Gastroesophageal sphincter (tissue), 4 donors: ENCODE results near the gene USP46. TPM values are rescaled to one million over a fixed set of nuclear protein-coding genes. Genes with fewer than 3 reads are reported as not detected.

Experiments used
- ATAC-seq: fragments of 150-250 bp; one replicate; pipeline ENCODE4 v1.9.1; 2016; ENCODE audit warnings: mild to moderate bottlenecking, moderate library complexity
- H3K27ac ChIP-seq, 4 donors: fragments of 200-600 bp; sonication (generic) in 3 of 4; 1 replicate in 3 of 4; 2 replicates in 1 of 4; pipeline ENCODE4 v1.5.1; 2016 to 2019
- H3K27me3 ChIP-seq: fragments of 200-600 bp; sonication (generic); one replicate; pipeline ENCODE4 v1.5.1; 2019
- H3K36me3 ChIP-seq, 2 donors: fragments of 200-600 bp; sonication (generic); one replicate each; pipeline ENCODE4 v1.5.1; 2019; ENCODE audit warnings: control low read depth in 1 of 2
- H3K4me1 ChIP-seq, 3 donors: fragments of 200-600 bp; sonication (generic); 1 replicate in 2 of 3; 2 replicates in 1 of 3; pipeline ENCODE4 v1.5.1; 2016 to 2019; ENCODE audit warnings: control low read depth in 2 of 3
- H3K4me3 ChIP-seq, 2 donors: fragments of 200-600 bp; sonication (generic); one replicate each; pipeline ENCODE4 v1.5.1; 2019; ENCODE audit warnings: mild to moderate bottlenecking in 1 of 2, moderate library complexity in 1 of 2
- H3K9me3 ChIP-seq, 3 donors: fragments of 200-600 bp; sonication (generic); one replicate each; pipeline ENCODE4 v1.5.1; 2017 to 2019; ENCODE audit warnings: control low read depth in 2 of 3
- EP300 ChIP-seq: sonication (generic); formaldehyde crosslinking; IDR thresholded peaks from one replicate; pipeline ENCODE4 v1.6.1; 2017; ENCODE audit warnings: antibody characterized with exemption, mild to moderate bottlenecking
- POLR2A ChIP-seq, 2 donors: fragments of 450-650 bp; IDR thresholded peaks; one replicate each; pipeline ENCODE4 v1.6.1; 2017; ENCODE audit warnings: antibody characterized with exemption in 2 of 2, mild to moderate bottlenecking in 2 of 2, moderate library complexity in 1 of 2
- POLR2AphosphoS5 ChIP-seq: sonication (generic); formaldehyde crosslinking; IDR thresholded peaks from one replicate; pipeline ENCODE4 v1.6.1; 2017; ENCODE audit warnings: antibody characterized with exemption
- WGBS, 2 donors: methylation state at CpG; one replicate each; pipeline ENCODE4 v1.1.5; 2018; ENCODE audit warnings: low coverage in 1 of 2; 5-methylcytosine and 5-hydroxymethylcytosine counted together
- total RNA-seq, 4 donors: library from RNA; depleted of rRNA; stranded (reverse); fragments of >200 nt; gene quantifications; one replicate each; pipeline ENCODE4 v1.1.0, GENCODE V29; 2016
- TF ChIP-seq, protein P1 (sequence below), 4 experiments: fragments of 200-600 bp in 2 of 4; fragments of 450-650 bp in 2 of 4; sonication (generic) in 1 of 4; IDR thresholded peaks; one replicate each; pipeline ENCODE4 v1.5.1; 2017 to 2019; ENCODE audit warnings: antibody characterized with exemption in 4 of 4, mild to moderate bottlenecking in 2 of 4, moderate library complexity in 2 of 4

The USP46 gene
- total RNA-seq, 4 donors from 2014 or later: 8.1 to 9.5 (median 8.7) TPM

DNA sequence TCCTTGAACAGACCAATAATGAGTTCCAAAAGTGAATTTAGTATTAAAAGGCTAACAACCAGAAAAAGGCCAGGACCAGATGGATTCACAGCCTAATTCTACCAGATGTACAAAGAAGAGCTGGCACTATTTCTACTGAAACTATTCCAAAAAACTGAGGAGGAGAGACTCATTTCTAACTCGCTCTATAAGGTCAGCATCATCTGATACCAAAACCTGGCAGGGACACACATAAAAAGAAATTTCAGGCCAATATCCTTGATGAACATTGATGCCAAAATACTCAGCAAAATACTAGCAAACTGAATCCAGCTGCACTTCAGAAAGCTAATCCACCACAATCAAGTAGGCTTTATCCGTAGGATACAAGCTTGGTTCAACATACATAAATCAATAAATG lies 35.8 kb upstream of the USP46 start:
- Histone ChIP-seq H3K9me3 (peaks cover 0 to 22% (median 0%) of the 10 kb centered on the region in 3 donors), H3K27ac (no peak overlapping the region), H3K4me1 (no peaks in the 10 kb centered on the region), H3K4me3 (no peak overlapping the region), H3K36me3 (no peaks in the 10 kb centered on the region), H3K27me3 (no peaks in the 10 kb centered on the region)
- WGBS, 2 donors: 78 to 82% methylated on average over 1 to 2 of the region's 2 CpGs
- no peak for TF ChIP-seq POLR2AphosphoS5
- no peak for TF ChIP-seq POLR2A (IDR thresholded peaks at IDR 0.05)
- TF ChIP-seq, protein P1, sequence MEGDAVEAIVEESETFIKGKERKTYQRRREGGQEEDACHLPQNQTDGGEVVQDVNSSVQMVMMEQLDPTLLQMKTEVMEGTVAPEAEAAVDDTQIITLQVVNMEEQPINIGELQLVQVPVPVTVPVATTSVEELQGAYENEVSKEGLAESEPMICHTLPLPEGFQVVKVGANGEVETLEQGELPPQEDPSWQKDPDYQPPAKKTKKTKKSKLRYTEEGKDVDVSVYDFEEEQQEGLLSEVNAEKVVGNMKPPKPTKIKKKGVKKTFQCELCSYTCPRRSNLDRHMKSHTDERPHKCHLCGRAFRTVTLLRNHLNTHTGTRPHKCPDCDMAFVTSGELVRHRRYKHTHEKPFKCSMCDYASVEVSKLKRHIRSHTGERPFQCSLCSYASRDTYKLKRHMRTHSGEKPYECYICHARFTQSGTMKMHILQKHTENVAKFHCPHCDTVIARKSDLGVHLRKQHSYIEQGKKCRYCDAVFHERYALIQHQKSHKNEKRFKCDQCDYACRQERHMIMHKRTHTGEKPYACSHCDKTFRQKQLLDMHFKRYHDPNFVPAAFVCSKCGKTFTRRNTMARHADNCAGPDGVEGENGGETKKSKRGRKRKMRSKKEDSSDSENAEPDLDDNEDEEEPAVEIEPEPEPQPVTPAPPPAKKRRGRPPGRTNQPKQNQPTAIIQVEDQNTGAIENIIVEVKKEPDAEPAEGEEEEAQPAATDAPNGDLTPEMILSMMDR (IDR thresholded peaks at IDR 0.05): no peak
- no peak for TF ChIP-seq EP300
- no peak for ATAC-seq

DNA sequence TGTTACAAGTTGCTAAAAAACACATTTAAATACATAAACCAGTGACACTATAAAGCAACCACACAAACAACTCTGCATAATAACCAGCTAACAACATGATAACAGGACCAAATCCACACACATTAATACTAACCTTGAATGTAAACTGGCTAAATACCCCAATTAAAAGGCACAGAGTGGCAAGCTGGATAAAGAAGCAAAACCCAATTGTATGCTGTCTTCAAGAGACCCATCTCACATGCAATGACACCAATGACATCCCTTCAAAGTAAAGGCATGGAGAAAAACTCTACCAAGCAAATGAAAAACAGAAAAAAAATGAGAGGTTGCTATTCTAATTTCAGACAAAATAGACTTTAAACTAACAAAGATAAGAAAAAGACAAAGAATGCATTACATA lies 34.4 kb upstream of the USP46 start:
- no peak overlapping the region for H3K4me3 ChIP-seq
- no peak overlapping the region for H3K27ac ChIP-seq
- no peak for ATAC-seq
- H3K4me1 ChIP-seq: no peaks in the 10 kb centered on the region
- H3K9me3 ChIP-seq: peaks cover 0 to 22% (median 0%) of the 10 kb centered on the region in 3 donors
- H3K36me3 ChIP-seq: no peaks in the 10 kb centered on the region
- no peaks in the 10 kb centered on the region for H3K27me3 ChIP-seq
- TF ChIP-seq POLR2AphosphoS5 (no peak), POLR2A (IDR thresholded peaks at IDR 0.05) (no peak), EP300 (no peak)
- TF ChIP-seq, protein P1 (IDR thresholded peaks at IDR 0.05): no peak

- no peak for ATAC-seq
- TF ChIP-seq EP300 (no peak), POLR2AphosphoS5 (no peak), POLR2A (IDR thresholded peaks at IDR 0.05) (no peak)
- Histone ChIP-seq H3K9me3 (peaks cover 0 to 18% (median 0%) of the 10 kb centered on the region in 3 donors), H3K36me3 (no peaks in the 10 kb centered on the region), H3K27me3 (no peaks in the 10 kb centered on the region), H3K27ac (no peak overlapping the region), H3K4me1 (no peaks in the 10 kb centered on the region), H3K4me3 (no peak overlapping the region)
These were observed 30.0 kb upstream of the USP46 start for GRCh38 chr4:52689096-52689495.

DNA sequence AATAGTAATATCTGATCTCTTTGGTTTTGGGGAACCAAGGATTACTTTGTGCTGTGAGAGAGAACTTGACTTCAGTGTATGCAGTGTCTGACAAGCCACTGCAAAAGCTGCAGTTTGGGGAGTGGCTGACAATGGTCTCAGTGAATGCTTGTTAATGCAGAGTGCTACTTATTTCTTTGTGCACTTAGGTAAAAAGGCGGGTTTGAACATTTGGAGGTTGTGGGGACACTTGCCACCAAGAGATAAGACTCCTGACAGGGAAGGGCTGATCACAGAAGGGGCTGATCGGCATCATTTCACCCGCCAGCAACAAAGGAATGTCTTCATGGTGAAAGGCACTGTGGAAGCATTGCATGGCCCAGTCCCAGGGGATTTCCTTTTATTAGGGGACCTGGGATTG lies 28.6 kb upstream of the USP46 start:
- Histone ChIP-seq H3K4me3 (no peak overlapping the region), H3K4me1 (no peaks in the 10 kb centered on the region), H3K9me3 (peaks cover 0 to 4% (median 0%) of the 10 kb centered on the region in 3 donors), H3K27ac (no peak overlapping the region), H3K27me3 (no peaks in the 10 kb centered on the region), H3K36me3 (no peaks in the 10 kb centered on the region)
- TF ChIP-seq POLR2A (IDR thresholded peaks at IDR 0.05) (no peak), POLR2AphosphoS5 (no peak), EP300 (no peak)
- TF ChIP-seq, protein P1 (IDR thresholded peaks at IDR 0.05): no peak
- 95 to 100% methylated on average over 2 to 3 of the region's 3 CpGs for WGBS, 2 donors
- ATAC-seq: no peak

GRCh38 chr4:52685316-52685715 lies 26.2 kb upstream of the USP46 start:
- no peaks in the 10 kb centered on the region for H3K4me1 ChIP-seq
- H3K27ac ChIP-seq: no peak overlapping the region
- no peaks in the 10 kb centered on the region for H3K36me3 ChIP-seq
- no peaks in the 10 kb centered on the region for H3K9me3 ChIP-seq
- ATAC-seq: no peak
- 92 to 97% methylated on average over 4 to 5 of the region's 6 CpGs for WGBS, 2 donors
- TF ChIP-seq POLR2A (IDR thresholded peaks at IDR 0.05) (no peak), EP300 (no peak), POLR2AphosphoS5 (no peak)
- TF ChIP-seq, protein P1 (IDR thresholded peaks at IDR 0.05): no peak
- no peak overlapping the region for H3K4me3 ChIP-seq
- no peaks in the 10 kb centered on the region for H3K27me3 ChIP-seq
